Measurements from ENCODE around the gene RAB3GAP1.

DNA sequence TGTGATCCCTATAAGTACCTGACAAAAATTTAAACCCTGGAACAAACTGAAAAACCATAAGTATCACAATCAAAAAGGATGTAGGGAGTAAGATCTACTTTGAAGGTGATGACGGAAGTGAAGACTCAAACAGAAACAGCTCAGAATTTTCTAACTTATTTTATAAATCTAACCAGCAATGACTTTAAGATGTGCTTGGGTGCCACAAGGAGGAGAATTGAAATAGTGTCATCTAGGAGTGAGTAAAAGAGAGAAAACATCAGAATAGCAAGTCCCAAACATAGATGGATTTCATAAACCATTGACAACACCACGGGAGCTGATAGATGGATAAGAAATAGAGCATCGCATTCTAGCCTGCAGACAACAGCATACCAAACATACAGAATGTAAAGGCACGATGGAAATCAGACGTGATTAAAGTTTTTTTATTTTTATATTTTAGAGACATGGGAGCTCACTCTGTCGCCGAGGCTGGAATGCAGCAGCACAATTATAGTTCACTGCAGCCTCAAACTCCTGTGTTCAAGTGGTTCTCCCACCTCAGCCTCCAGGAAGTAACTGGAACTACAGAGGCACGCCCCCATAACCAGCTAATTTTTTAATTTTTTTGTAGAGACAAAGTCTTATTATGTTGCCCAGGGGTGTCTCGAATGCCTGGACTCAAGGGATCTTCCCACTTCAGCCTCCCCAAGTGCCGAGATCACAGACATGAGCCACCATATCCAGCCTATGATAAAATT lies 41.7 kb upstream of the RAB3GAP1 start:
- TF ChIP-seq, protein P1, sequence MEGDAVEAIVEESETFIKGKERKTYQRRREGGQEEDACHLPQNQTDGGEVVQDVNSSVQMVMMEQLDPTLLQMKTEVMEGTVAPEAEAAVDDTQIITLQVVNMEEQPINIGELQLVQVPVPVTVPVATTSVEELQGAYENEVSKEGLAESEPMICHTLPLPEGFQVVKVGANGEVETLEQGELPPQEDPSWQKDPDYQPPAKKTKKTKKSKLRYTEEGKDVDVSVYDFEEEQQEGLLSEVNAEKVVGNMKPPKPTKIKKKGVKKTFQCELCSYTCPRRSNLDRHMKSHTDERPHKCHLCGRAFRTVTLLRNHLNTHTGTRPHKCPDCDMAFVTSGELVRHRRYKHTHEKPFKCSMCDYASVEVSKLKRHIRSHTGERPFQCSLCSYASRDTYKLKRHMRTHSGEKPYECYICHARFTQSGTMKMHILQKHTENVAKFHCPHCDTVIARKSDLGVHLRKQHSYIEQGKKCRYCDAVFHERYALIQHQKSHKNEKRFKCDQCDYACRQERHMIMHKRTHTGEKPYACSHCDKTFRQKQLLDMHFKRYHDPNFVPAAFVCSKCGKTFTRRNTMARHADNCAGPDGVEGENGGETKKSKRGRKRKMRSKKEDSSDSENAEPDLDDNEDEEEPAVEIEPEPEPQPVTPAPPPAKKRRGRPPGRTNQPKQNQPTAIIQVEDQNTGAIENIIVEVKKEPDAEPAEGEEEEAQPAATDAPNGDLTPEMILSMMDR (IDR thresholded peaks at IDR 0.05), result no peak
- no peak for TF ChIP-seq EZH2 (IDR thresholded peaks at IDR 0.05; ENCODE audit: borderline replicate concordance, insufficient read depth, low read depth, low read length, poor library complexity, severe bottlenecking)
